Measurements from ENCODE around the gene MAFG.

MAFG gene

DNA sequence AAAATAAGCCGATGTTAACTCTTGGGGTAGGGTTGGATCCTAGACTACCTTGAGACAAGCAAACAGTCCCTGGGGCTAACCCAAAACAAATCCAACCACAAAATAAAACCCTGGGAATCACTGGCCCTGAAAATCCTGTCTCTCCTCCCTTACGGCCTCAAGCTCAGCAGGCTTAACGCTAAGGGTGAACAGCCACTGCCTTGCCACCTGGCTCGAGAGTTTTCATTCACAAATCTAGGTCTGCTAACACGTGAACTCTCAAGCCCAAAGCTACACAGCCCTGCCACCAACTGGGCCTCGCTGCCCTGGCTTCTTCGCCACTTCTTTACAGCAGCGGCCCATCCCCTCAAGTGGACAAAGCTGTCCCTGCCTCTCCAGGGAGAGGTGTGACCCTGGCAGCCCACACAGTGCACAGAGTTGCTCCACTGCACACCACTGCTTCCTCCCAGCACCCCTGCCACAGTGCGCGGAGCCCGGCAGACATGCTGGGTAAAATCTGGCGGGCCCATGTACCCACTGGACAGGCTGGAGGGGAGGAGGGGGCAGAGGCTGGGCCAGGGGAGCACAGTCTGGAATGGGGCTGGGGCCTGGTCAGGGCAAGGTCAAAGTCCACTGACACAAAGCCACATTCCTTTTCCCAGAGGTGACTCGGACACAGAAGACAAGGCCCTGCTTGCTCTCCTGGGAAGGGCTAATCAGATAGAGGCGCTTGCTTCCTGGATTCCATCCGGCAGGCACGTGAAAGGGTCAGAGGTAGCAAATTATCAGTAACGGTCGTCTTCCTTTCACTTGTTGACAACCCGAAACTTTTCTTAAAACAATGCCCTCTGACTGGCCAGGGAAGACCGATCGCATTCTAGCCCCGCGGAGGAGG is 17.3 kb downstream of the MAFG start:
- H3F3A ChIP-seq (ENCODE audit: low read depth), result no peaks in the 10 kb centered on the region
- H3K9me3 ChIP-seq (ENCODE audit: insufficient read depth, low read depth, low read length), result no peaks in the 10 kb centered on the region
- H4K20me1 ChIP-seq (ENCODE audit: insufficient read depth, low read length, poor library complexity, severe bottlenecking), result peaks cover 19% of the 10 kb centered on the region
- peak overlapping the region; percentile 91 for H3K4me2 ChIP-seq (ENCODE audit: low read depth, low read length, poor library complexity, severe bottlenecking)
- H3K27me3 ChIP-seq (ENCODE audit: insufficient read depth, low read length, poor library complexity, severe bottlenecking), result no peaks in the 10 kb centered on the region
- TF ChIP-seq, protein P1, sequence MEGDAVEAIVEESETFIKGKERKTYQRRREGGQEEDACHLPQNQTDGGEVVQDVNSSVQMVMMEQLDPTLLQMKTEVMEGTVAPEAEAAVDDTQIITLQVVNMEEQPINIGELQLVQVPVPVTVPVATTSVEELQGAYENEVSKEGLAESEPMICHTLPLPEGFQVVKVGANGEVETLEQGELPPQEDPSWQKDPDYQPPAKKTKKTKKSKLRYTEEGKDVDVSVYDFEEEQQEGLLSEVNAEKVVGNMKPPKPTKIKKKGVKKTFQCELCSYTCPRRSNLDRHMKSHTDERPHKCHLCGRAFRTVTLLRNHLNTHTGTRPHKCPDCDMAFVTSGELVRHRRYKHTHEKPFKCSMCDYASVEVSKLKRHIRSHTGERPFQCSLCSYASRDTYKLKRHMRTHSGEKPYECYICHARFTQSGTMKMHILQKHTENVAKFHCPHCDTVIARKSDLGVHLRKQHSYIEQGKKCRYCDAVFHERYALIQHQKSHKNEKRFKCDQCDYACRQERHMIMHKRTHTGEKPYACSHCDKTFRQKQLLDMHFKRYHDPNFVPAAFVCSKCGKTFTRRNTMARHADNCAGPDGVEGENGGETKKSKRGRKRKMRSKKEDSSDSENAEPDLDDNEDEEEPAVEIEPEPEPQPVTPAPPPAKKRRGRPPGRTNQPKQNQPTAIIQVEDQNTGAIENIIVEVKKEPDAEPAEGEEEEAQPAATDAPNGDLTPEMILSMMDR (conservative IDR thresholded peaks at IDR 0.05; ENCODE audit: low read length), result no peak
- no peak for TF ChIP-seq EZH2phosphoT487 (IDR thresholded peaks at IDR 0.05; ENCODE audit: borderline replicate concordance)
- peak overlapping the region; percentile 87 for H3K4me3 ChIP-seq (ENCODE audit: low read length, poor library complexity, severe bottlenecking)
- H3K9ac ChIP-seq (ENCODE audit: low read depth, low read length, poor library complexity, severe bottlenecking), result peak overlapping the region; percentile 88
- peaks cover 14% of the 10 kb centered on the region for H3K4me1 ChIP-seq (ENCODE audit: insufficient read depth, low read length, poor library complexity, severe bottlenecking)
- H3K36me3 ChIP-seq (ENCODE audit: insufficient read depth, low read length), result peaks cover 23% of the 10 kb centered on the region; the same call in 1 of the 2 replicates
- peaks cover 26% of the 10 kb centered on the region for H3K79me2 ChIP-seq (ENCODE audit: insufficient read depth, low read length)
- H3K9me2 ChIP-seq (replicated peaks; ENCODE audit: low read depth, low read length), result no peaks in the 10 kb centered on the region
- H2AFZ ChIP-seq (ENCODE audit: low read length), result peak overlapping the region; percentile 68; the same call in 1 of the 2 replicates

DNA sequence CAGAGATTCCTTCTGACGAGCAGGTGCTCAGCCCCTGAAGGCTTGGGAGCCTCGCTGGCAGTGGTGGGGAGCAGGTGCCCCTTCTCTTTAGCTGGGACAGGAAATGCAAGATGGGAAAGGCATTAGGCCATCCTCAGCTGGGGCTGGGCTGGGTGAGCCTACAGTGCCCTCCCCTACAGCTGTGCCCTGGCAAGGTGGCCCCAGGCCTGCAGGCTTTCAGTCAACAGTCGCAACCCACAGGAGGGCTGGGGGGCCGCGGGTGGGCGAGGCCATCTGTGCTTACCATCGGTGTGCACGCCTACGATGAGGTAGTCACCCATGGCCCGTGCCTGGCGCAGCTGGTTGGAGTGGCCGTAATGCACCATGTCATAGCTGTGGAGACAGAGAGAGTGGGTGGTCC is 18.3 kb downstream of the MAFG start:
- TF ChIP-seq EZH2phosphoT487 (IDR thresholded peaks at IDR 0.05; ENCODE audit: borderline replicate concordance), result no peak
- TF ChIP-seq, protein P1 (conservative IDR thresholded peaks at IDR 0.05; ENCODE audit: low read length), result no peak
- peak overlapping the region; percentile 88 for H3K9ac ChIP-seq (ENCODE audit: low read depth, low read length, poor library complexity, severe bottlenecking)
- H3K4me2 ChIP-seq (ENCODE audit: low read depth, low read length, poor library complexity, severe bottlenecking), result peak overlapping the region; percentile 91
- no peaks in the 10 kb centered on the region for H3K27me3 ChIP-seq (ENCODE audit: insufficient read depth, low read length, poor library complexity, severe bottlenecking)
- peaks cover 14% of the 10 kb centered on the region for H3K4me1 ChIP-seq (ENCODE audit: insufficient read depth, low read length, poor library complexity, severe bottlenecking)
- no peaks in the 10 kb centered on the region for H3F3A ChIP-seq (ENCODE audit: low read depth)
- peaks cover 18% of the 10 kb centered on the region for H4K20me1 ChIP-seq (ENCODE audit: insufficient read depth, low read length, poor library complexity, severe bottlenecking)
- no peaks in the 10 kb centered on the region for H3K9me2 ChIP-seq (replicated peaks; ENCODE audit: low read depth, low read length)
- H3K79me2 ChIP-seq (ENCODE audit: insufficient read depth, low read length), result peaks cover 21% of the 10 kb centered on the region
- H3K9me3 ChIP-seq (ENCODE audit: insufficient read depth, low read depth, low read length), result no peaks in the 10 kb centered on the region
- peak overlapping the region; percentile 87 for H3K4me3 ChIP-seq (ENCODE audit: low read length, poor library complexity, severe bottlenecking)
- H2AFZ ChIP-seq (ENCODE audit: low read length), result no peak overlapping the region
- peaks cover 15% of the 10 kb centered on the region; the same call in 1 of the 2 replicates for H3K36me3 ChIP-seq (ENCODE audit: insufficient read depth, low read length)

DNA sequence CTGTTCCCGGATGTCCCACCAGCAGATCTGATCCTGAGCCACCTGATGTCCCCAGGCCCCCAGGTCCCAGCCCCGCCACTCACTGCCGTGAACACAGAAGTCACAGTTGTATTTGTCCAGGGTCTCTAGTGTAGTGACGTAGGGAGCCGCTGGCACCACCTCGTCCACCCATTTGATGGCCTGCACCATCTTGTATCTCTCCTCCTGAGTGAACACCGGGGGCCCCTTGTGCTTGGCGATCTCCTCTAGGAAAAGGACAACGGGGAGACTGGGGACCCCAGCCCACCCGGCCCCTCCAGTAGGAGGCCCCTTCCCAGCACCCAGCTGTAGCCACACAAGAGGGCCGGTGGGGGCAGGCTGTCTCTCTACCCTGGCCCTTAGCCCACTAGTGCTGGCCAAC is 18.7 kb downstream of the MAFG start:
- H3K79me2 ChIP-seq (ENCODE audit: insufficient read depth, low read length), result peaks cover 21% of the 10 kb centered on the region
- peak overlapping the region; percentile 91 for H3K4me2 ChIP-seq (ENCODE audit: low read depth, low read length, poor library complexity, severe bottlenecking)
- H3K9me3 ChIP-seq (ENCODE audit: insufficient read depth, low read depth, low read length), result no peaks in the 10 kb centered on the region
- no peaks in the 10 kb centered on the region for H3K9me2 ChIP-seq (replicated peaks; ENCODE audit: low read depth, low read length)
- H3K27me3 ChIP-seq (ENCODE audit: insufficient read depth, low read length, poor library complexity, severe bottlenecking), result no peaks in the 10 kb centered on the region
- H3K4me1 ChIP-seq (ENCODE audit: insufficient read depth, low read length, poor library complexity, severe bottlenecking), result peaks cover 14% of the 10 kb centered on the region
- no peaks in the 10 kb centered on the region for H3F3A ChIP-seq (ENCODE audit: low read depth)
- TF ChIP-seq EZH2phosphoT487 (IDR thresholded peaks at IDR 0.05; ENCODE audit: borderline replicate concordance), result no peak
- TF ChIP-seq, protein P1 (conservative IDR thresholded peaks at IDR 0.05; ENCODE audit: low read length), result no peak
- no peak overlapping the region for H3K4me3 ChIP-seq (ENCODE audit: low read length, poor library complexity, severe bottlenecking)
- no peak overlapping the region for H2AFZ ChIP-seq (ENCODE audit: low read length)
- no peak overlapping the region for H3K9ac ChIP-seq (ENCODE audit: low read depth, low read length, poor library complexity, severe bottlenecking)
- H3K36me3 ChIP-seq (ENCODE audit: insufficient read depth, low read length), result peaks cover 11% of the 10 kb centered on the region; the same call in 1 of the 2 replicates
- peaks cover 18% of the 10 kb centered on the region for H4K20me1 ChIP-seq (ENCODE audit: insufficient read depth, low read length, poor library complexity, severe bottlenecking)
